Neutrophil (primary cell): ENCODE measurements around the gene TRUB1.

ENCODE experiments used
- H3K27ac ChIP-seq: fragments of 200-600 bp; sonication (generic); 2 replicates; pipeline ENCODE4 v1.5.1; 2016; ENCODE audit warnings: mild to moderate bottlenecking, moderate library complexity
- H3K27me3 ChIP-seq: fragments of 200-600 bp; sonication (generic); 2 replicates; pipeline ENCODE4 v1.6.0; 2016; ENCODE audit warnings: mild to moderate bottlenecking
- H3K36me3 ChIP-seq: fragments of 200-600 bp; sonication (generic); 2 replicates; pipeline ENCODE4 v1.5.1; 2017
- H3K4me1 ChIP-seq, 2 experiments: fragments of 200-600 bp in 1 of 2; sonication (generic) in 1 of 2; 1 replicate in 1 of 2; 2 replicates in 1 of 2; pipeline versions ENCODE4 v1.5.1 to v1.6.1; 2013 to 2016; ENCODE audit warnings: low read depth in 1 of 2, low read length in 1 of 2, mild to moderate bottlenecking in 1 of 2, moderate library complexity in 1 of 2; ENCODE audit not compliant: control insufficient read depth in 1 of 2, insufficient read depth in 1 of 2
- H3K4me3 ChIP-seq, 2 experiments: fragments of 200-600 bp in 1 of 2; sonication (generic) in 1 of 2; 1 replicate in 1 of 2; 2 replicates in 1 of 2; pipeline ENCODE4 v1.5.1; 2013 to 2016; ENCODE audit warnings: low read depth in 1 of 2, low read length in 1 of 2, mild to moderate bottlenecking in 1 of 2, moderate library complexity in 1 of 2
- H3K9me3 ChIP-seq: fragments of 200-600 bp; sonication (generic); 2 replicates; pipeline ENCODE4 v1.5.1; 2016
- CTCF ChIP-seq: fragments of 200-600 bp; sonication (generic); IDR thresholded peaks from 2 replicates; pipeline ENCODE4 v1.5.1; 2016; ENCODE audit warnings: antibody characterized with exemption

The TRUB1 gene

GRCh38 chr10:114974625-114975024, 36.6 kb downstream of the TRUB1 start:
- no peaks in the 10 kb centered on the region for H3K36me3 ChIP-seq
- no peak overlapping the region for H3K4me3 ChIP-seq
- no peaks in the 10 kb centered on the region for H3K9me3 ChIP-seq
- H3K27me3 ChIP-seq = no peaks in the 10 kb centered on the region
- TF ChIP-seq CTCF = no peak
- H3K27ac ChIP-seq = no peak overlapping the region
- no peaks in the 10 kb centered on the region for H3K4me1 ChIP-seq

- no peaks in the 10 kb centered on the region for H3K9me3 ChIP-seq
- no peaks in the 10 kb centered on the region for H3K4me1 ChIP-seq
These were observed 37.1 kb downstream of the TRUB1 start for GRCh38 chr10:114975091-114975490.

GRCh38 chr10:114982989-114983388, 45.0 kb downstream of the TRUB1 start:
- no peak overlapping the region for H3K4me3 ChIP-seq
- H3K27me3 ChIP-seq = no peaks in the 10 kb centered on the region
- peaks cover 16% of the 10 kb centered on the region for H3K9me3 ChIP-seq
- no peak overlapping the region for H3K27ac ChIP-seq
- no peaks in the 10 kb centered on the region for H3K4me1 ChIP-seq
- no peaks in the 10 kb centered on the region for H3K36me3 ChIP-seq
- no peak for TF ChIP-seq CTCF

More at GRCh38 chr10:114975091-114975490, 37.1 kb downstream of the TRUB1 start:
- no peak overlapping the region for H3K4me3 ChIP-seq
- no peaks in the 10 kb centered on the region for H3K27me3 ChIP-seq
- H3K27ac ChIP-seq = no peak overlapping the region
- no peak for TF ChIP-seq CTCF
- no peaks in the 10 kb centered on the region for H3K36me3 ChIP-seq

DNA sequence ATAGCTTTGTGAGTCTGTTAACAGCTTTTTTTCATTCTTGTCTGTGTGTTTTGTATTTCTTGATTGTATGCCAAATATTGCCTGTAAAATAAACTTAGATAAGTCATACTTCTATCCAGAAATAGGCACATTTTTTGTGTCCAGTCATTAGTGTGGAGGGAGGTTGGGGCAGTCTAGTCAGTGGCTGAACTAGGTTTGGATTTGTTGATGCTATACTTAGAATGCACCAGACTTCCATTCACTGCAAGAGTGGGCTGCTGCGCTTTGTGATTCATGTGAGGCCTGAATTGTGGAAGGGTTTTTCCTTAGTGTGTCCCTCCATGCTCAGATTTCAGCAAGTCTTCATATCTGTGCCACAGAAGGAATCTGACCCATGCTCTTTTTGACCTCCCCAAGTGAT, 50.0 kb downstream of the TRUB1 start:
- Histone ChIP-seq H3K4me3 (no peak overlapping the region), H3K9me3 (peaks cover 16% of the 10 kb centered on the region), H3K27ac (no peak overlapping the region), H3K4me1 (no peaks in the 10 kb centered on the region), H3K27me3 (no peaks in the 10 kb centered on the region), H3K36me3 (no peaks in the 10 kb centered on the region)
- TF ChIP-seq CTCF = no peak

- no peak overlapping the region for H3K4me3 ChIP-seq
- no peaks in the 10 kb centered on the region for H3K36me3 ChIP-seq
- peaks cover 1% of the 10 kb centered on the region for H3K9me3 ChIP-seq
- no peaks in the 10 kb centered on the region for H3K4me1 ChIP-seq
- H3K27me3 ChIP-seq = no peaks in the 10 kb centered on the region
- no peak for TF ChIP-seq CTCF
- no peak overlapping the region for H3K27ac ChIP-seq
These were observed 52.6 kb downstream of the TRUB1 start for GRCh38 chr10:114990586-114990985.

- no peaks in the 10 kb centered on the region for H3K36me3 ChIP-seq
- no peaks in the 10 kb centered on the region for H3K9me3 ChIP-seq
- no peak overlapping the region for H3K4me3 ChIP-seq
- H3K4me1 ChIP-seq = no peaks in the 10 kb centered on the region
- no peak overlapping the region for H3K27ac ChIP-seq
- TF ChIP-seq CTCF = no peak
- H3K27me3 ChIP-seq = no peaks in the 10 kb centered on the region
These were observed 53.0 kb downstream of the TRUB1 start for GRCh38 chr10:114990991-114991390.
